Panc1 (cell line): ENCODE measurements around the gene WDFY2. TPM values are rescaled to one million over a fixed set of nuclear protein-coding genes. Genes with fewer than 3 reads are reported as not detected.

ENCODE experiments used
- ATAC-seq: fragments of 200-7000 bp; cut with Tn5 transposase; 2 replicates; pipeline ENCODE4 v1.9.1; 2020; ENCODE audit warnings: mild to moderate bottlenecking, moderate library complexity
- BruUV-seq: library from RNA; stranded (reverse); fragments of 400-500 nt; replicated peaks from 2 replicates; lab custom pipeline; 2021; lab: Mats Ljungman, UMichigan
- CTCF ChIA-PET: fragments of 300-600 bp; sonication (Branson Sonifier 250); formaldehyde crosslinking; loops from one replicate; lab custom pipeline; 2022; ENCODE audit warnings: antibody characterized with exemption; lab: Charles Lee
- POLR2A ChIA-PET: fragments of 300-600 bp; sonication (Branson Sonifier 250); formaldehyde crosslinking; loops from one replicate; lab custom pipeline; 2022; ENCODE audit warnings: antibody characterized with exemption; lab: Charles Lee
- DNase-seq: peaks from one replicate; pipeline ENCODE4 v3.0.0-alpha.2; 2010; ENCODE audit warnings: low read depth, low spot score
- H3K27ac ChIP-seq: 2 replicates; pipeline ENCODE4 v1.5.1; 2011; ENCODE audit warnings: mild to moderate bottlenecking, low read length, inconsistent platforms
- H3K27me3 ChIP-seq: fragments of 200-500 bp; sonication (Bioruptor generic); 2 replicates; pipeline ENCODE4 v1.6.0; 2014; ENCODE audit warnings: low read length, inconsistent platforms; ENCODE audit not compliant: control insufficient read depth, insufficient read depth
- H3K36me3 ChIP-seq: fragments of 200-500 bp; sonication (Bioruptor generic); 2 replicates; pipeline ENCODE4 v1.5.1; 2014; ENCODE audit warnings: inconsistent platforms, mild to moderate bottlenecking, low read length, moderate library complexity; ENCODE audit not compliant: control insufficient read depth, insufficient read depth
- H3K4me1 ChIP-seq: 2 replicates; pipeline ENCODE4 v1.5.1; 2011; ENCODE audit warnings: inconsistent platforms, mild to moderate bottlenecking, low read length, moderate library complexity; ENCODE audit not compliant: control insufficient read depth, insufficient read depth
- H3K4me3 ChIP-seq, 2 experiments: 2 replicates each; pipeline ENCODE4 v1.5.1; 2011 to 2012; ENCODE audit warnings: low read depth in 2 of 2, low read length in 2 of 2, mild to moderate bottlenecking in 2 of 2, inconsistent platforms in 1 of 2, moderate library complexity in 1 of 2
- H3K9me3 ChIP-seq: fragments of 200-500 bp; sonication (Bioruptor generic); 2 replicates; pipeline ENCODE4 v1.5.1; 2014; ENCODE audit warnings: low read depth, mild to moderate bottlenecking, inconsistent platforms, low read length, moderate library complexity; ENCODE audit not compliant: control insufficient read depth, insufficient read depth
- CTCF ChIP-seq: fragments of 450-650 bp; IDR thresholded peaks from 2 replicates; pipeline ENCODE4 v1.5.1; 2017; ENCODE audit warnings: mild to moderate bottlenecking
- POLR2AphosphoS5 ChIP-seq: IDR thresholded peaks from 2 replicates; pipeline ENCODE4 v1.6.1; 2012; ENCODE audit warnings: mild to moderate bottlenecking, low read depth, low read length, moderate library complexity
- REST ChIP-seq, 2 experiments: IDR thresholded peaks; 2 replicates each; pipeline ENCODE4 v1.6.1; 2011 to 2012; ENCODE audit warnings: low read depth in 2 of 2, control low read depth in 1 of 2, low read length in 1 of 2, mild to moderate bottlenecking in 1 of 2, moderate library complexity in 1 of 2; ENCODE audit not compliant: insufficient read depth in 1 of 2
- SIN3A ChIP-seq: IDR thresholded peaks from 2 replicates; pipeline ENCODE4 v1.6.1; 2012; ENCODE audit warnings: low read depth, mild to moderate bottlenecking, low read length, moderate library complexity, borderline replicate concordance; ENCODE audit not compliant: insufficient read depth
- TCF7L2 ChIP-seq: IDR thresholded peaks from 2 replicates; pipeline ENCODE4 v1.6.1; 2011; ENCODE audit warnings: mild to moderate bottlenecking, low read depth, low read length, inconsistent platforms
- in situ Hi-C: cut with HindIII; loops from 2 replicates; pipeline ENCODE4 v1.10.0; 2016; ENCODE audit warnings: low sequenced_read_pairs, low pct_unique_long_range_greater_than_20kb
- intact Hi-C: fragments of 100-400 bp; cut with micrococcal nuclease; formaldehyde crosslinking; loops from one replicate; pipeline ENCODE4 v1.10.0; 2022; ENCODE audit not compliant: unreplicated experiment
- total RNA-seq: library from RNA; stranded (reverse); gene quantifications from one replicate; pipeline ENCODE4 v1.2.1, GENCODE V29; 2021; ENCODE audit not compliant: unreplicated experiment

The WDFY2 gene
- total RNA-seq, 1 experiment from 2014 or later: 7.8 TPM

- BruUV-seq: no TSS peak
- intact Hi-C loops (loop anchor here (2.0 kb wide), 1 partner anchor 313 kb away; the partner anchor contains the start of gene NEK5), in situ Hi-C loops (no loop called here)
- ChIA-PET CTCF (interaction anchor here (0.6 to 1.7 kb wide), 3 partner anchors 19 to 380 kb away, joined by 4 to 13 read pairs (median 5); no protein-coding TSS in a partner anchor), POLR2A (no interaction called here)
- no peaks in the 10 kb centered on the region for H3K36me3 ChIP-seq
- TF ChIP-seq CTCF (no peak), REST (IDR thresholded peaks at IDR 0.05; ENCODE audit: insufficient read depth in 1 of 2, low read depth in 2 of 2, low read length in 1 of 2) (no peak), SIN3A (no peak), POLR2AphosphoS5 (no peak), TCF7L2 (no peak)
- no peaks in the 10 kb centered on the region for H3K4me1 ChIP-seq
- H3K27me3 ChIP-seq: no peaks in the 10 kb centered on the region
- H3K27ac ChIP-seq: no peak overlapping the region
- H3K4me3 ChIP-seq: no peak overlapping the region
- DNase-seq (no peak), ATAC-seq (no peak)
- H3K9me3 ChIP-seq: no peaks in the 10 kb centered on the region
Observed at GRCh38 chr13:51815848-51816247, 231.6 kb downstream of the WDFY2 start.

GRCh38 chr13:51816604-51817249 is 232.5 kb downstream of the WDFY2 start:
- BruUV-seq: no TSS peak
- Histone ChIP-seq H3K27me3 (no peaks in the 10 kb centered on the region), H3K27ac (no peak overlapping the region), H3K4me3 (no peak overlapping the region), H3K4me1 (no peaks in the 10 kb centered on the region), H3K36me3 (no peaks in the 10 kb centered on the region), H3K9me3 (no peaks in the 10 kb centered on the region)
- in situ Hi-C loops: no loop called here
- no peak for TF ChIP-seq SIN3A
- TF ChIP-seq TCF7L2: no peak
- TF ChIP-seq CTCF: no peak
- no peak for TF ChIP-seq POLR2AphosphoS5
- TF ChIP-seq REST (IDR thresholded peaks at IDR 0.05; ENCODE audit: insufficient read depth in 1 of 2, low read depth in 2 of 2, low read length in 1 of 2): no peak
- POLR2A ChIA-PET: no interaction called here
- no peak for ATAC-seq
- intact Hi-C loops: no loop called here
- CTCF ChIA-PET: no interaction called here
- no peak for DNase-seq
